NCI-H1930 (cell line): ENCODE results near the gene RAET1E.
"Not testable (repeated sequence)": the region's sequence is repeated elsewhere in the genome, so short reads cannot be mapped to it uniquely, and the experiment has no call there.

Experiments used
- DNase-seq, 2 experiments: peaks; one replicate each; lab custom pipeline; 2025; lab: John Stamatoyannopoulos, UW

RAET1E gene

GRCh38 chr6:149927025-149927424 lies 29.1 kb upstream of the RAET1E start:
- not testable (repeated sequence) for DNase-seq

- peak; percentile 45 to 68 for DNase-seq
These were observed 28.3 kb upstream of the RAET1E start for GRCh38 chr6:149925974-149926777.

GRCh38 chr6:149925253-149925973 lies 27.5 kb upstream of the RAET1E start:
- no peak for DNase-seq

- no peak for DNase-seq
These were observed 27.0 kb upstream of the RAET1E start for GRCh38 chr6:149924933-149925252.

- DNase-seq: no peak
These were observed 26.5 kb upstream of the RAET1E start for GRCh38 chr6:149924206-149924932.

GRCh38 chr6:149923327-149923986 lies 25.5 kb upstream of the RAET1E start:
- DNase-seq: no peak

GRCh38 chr6:149922642-149923326 lies 24.9 kb upstream of the RAET1E start, which contains the start of gene RAET1G:
RAET1G (minus strand) TSS chr6:149923121; CDS start chr6:149923010, 111 bp downstream.
- DNase-seq: peak in 1 of 2 experiments; percentile 5

- DNase-seq: not testable (repeated sequence)
These were observed 24.2 kb upstream of the RAET1E start for GRCh38 chr6:149922091-149922490.

GRCh38 chr6:149921361-149921760 lies 23.4 kb upstream of the RAET1E start:
- no peak for DNase-seq

- DNase-seq: no peak
These were observed 21.9 kb upstream of the RAET1E start for GRCh38 chr6:149919834-149920225.

- not testable (repeated sequence) for DNase-seq
These were observed 21.4 kb upstream of the RAET1E start for GRCh38 chr6:149919126-149919833.

GRCh38 chr6:149918151-149918905 lies 20.4 kb upstream of the RAET1E start:
- no peak for DNase-seq

- no peak for DNase-seq
These were observed 19.8 kb upstream of the RAET1E start for GRCh38 chr6:149917679-149918078.

- no peak for DNase-seq
These were observed 18.3 kb upstream of the RAET1E start for GRCh38 chr6:149915970-149916865.

- DNase-seq: no peak
These were observed 15.8 kb upstream of the RAET1E start for GRCh38 chr6:149913540-149914240.

- no peak for DNase-seq
These were observed 15.2 kb upstream of the RAET1E start for GRCh38 chr6:149913085-149913484.

- not testable (repeated sequence) for DNase-seq
These were observed 14.8 kb upstream of the RAET1E start for GRCh38 chr6:149912680-149913079.

- DNase-seq: no peak
These were observed 12.8 kb upstream of the RAET1E start for GRCh38 chr6:149910721-149911151.
